Endothelial cell of umbilical vein (primary cell): ENCODE data around the gene ATXN1. TPM values are rescaled to one million over a fixed set of nuclear protein-coding genes. Genes with fewer than 3 reads are reported as not detected.

Experiments used
- BruUV-seq: library from RNA; stranded (reverse); fragments of 400-500 nt; replicated peaks from 2 replicates; lab custom pipeline; 2021; lab: Mats Ljungman, UMichigan
- CTCF ChIA-PET: fragments of 300-600, 350-600 bp; sonication (Branson Sonifier 250); formaldehyde crosslinking; loops from one replicate; lab custom pipeline; 2021; ENCODE audit warnings: antibody characterized with exemption, inconsistent platforms; lab: Charles Lee
- POLR2A ChIA-PET: fragments of 300-600, 350-600 bp; sonication (Branson Sonifier 250); formaldehyde crosslinking; loops from one replicate; lab custom pipeline; 2021; ENCODE audit warnings: antibody characterized with exemption, inconsistent platforms; lab: Charles Lee
- DNase-seq: peaks from one replicate; pipeline ENCODE4 v3.0.0-alpha.2; 2011; ENCODE audit warnings: low read depth, low spot score
- FAIRE-seq: peaks from 2 replicates; lab custom pipeline; 2011; peaks lifted over from hg19 to GRCh38; lab: Jason Lieb, UNC
- H2AFZ ChIP-seq: 2 replicates; pipeline ENCODE4 v1.6.0; 2012; ENCODE audit warnings: low read depth, low read length, control low read depth, inconsistent platforms
- H3K27ac ChIP-seq: 2 replicates; pipeline ENCODE4 v1.5.1; 2011; ENCODE audit warnings: low read depth, mild to moderate bottlenecking, control low read depth, low read length, moderate library complexity; ENCODE audit not compliant: insufficient read depth
- H3K27me3 ChIP-seq, 2 experiments: 2 replicates each; pipeline versions ENCODE4 v1.6.0 to v1.6.1; 2011; ENCODE audit warnings: low read length in 2 of 2, mixed read lengths in 1 of 2; ENCODE audit not compliant: control insufficient read depth in 2 of 2, insufficient read depth in 2 of 2
- H3K36me3 ChIP-seq, 2 experiments: 2 replicates in 1 of 2; 3 replicates in 1 of 2; pipeline ENCODE4 v1.5.1; 2011; ENCODE audit warnings: low read length in 2 of 2, mild to moderate bottlenecking in 1 of 2, moderate library complexity in 1 of 2; ENCODE audit not compliant: control insufficient read depth in 2 of 2, insufficient read depth in 2 of 2; ENCODE audit errors: extremely low read depth in 1 of 2
- H3K4me1 ChIP-seq: 3 replicates; pipeline ENCODE4 v1.5.1; 2011; ENCODE audit warnings: mild to moderate bottlenecking, low read length; ENCODE audit not compliant: control insufficient read depth, insufficient read depth; ENCODE audit errors: extremely low read depth
- H3K4me2 ChIP-seq: 2 replicates; pipeline ENCODE4 v1.6.1; 2011; ENCODE audit warnings: low read length, control low read depth, mixed read lengths; ENCODE audit not compliant: insufficient read depth
- H3K4me3 ChIP-seq, 3 experiments: fragments of 200-600 bp in 1 of 3; sonication (generic), shearing (Covaris generic) in 1 of 3; replicated peaks in 1 of 3; 2 replicates each; pipeline ENCODE4 v1.5.1; 2011 to 2016; ENCODE audit warnings: control low read depth in 3 of 3, low read length in 3 of 3, mild to moderate bottlenecking in 2 of 3, inconsistent platforms in 1 of 3, low read depth in 1 of 3, moderate library complexity in 1 of 3; ENCODE audit not compliant: insufficient read depth in 1 of 3
- H3K79me2 ChIP-seq: 2 replicates; pipeline ENCODE4 v1.6.0; 2012; ENCODE audit warnings: low read length, inconsistent platforms; ENCODE audit not compliant: control insufficient read depth, insufficient read depth
- H3K9ac ChIP-seq: replicated peaks from 2 replicates; pipeline ENCODE3; 2011; ENCODE audit warnings: low read length, control low read depth; ENCODE audit not compliant: insufficient read depth; ENCODE audit errors: extremely low read depth
- H3K9me1 ChIP-seq: replicated peaks from 3 replicates; pipeline ENCODE4 v1.6.0; 2011; ENCODE audit warnings: mild to moderate bottlenecking, low read length; ENCODE audit not compliant: control insufficient read depth, insufficient read depth; ENCODE audit errors: extremely low read depth
- H3K9me3 ChIP-seq: replicated peaks from 2 replicates; pipeline ENCODE4 v1.5.1; 2012; ENCODE audit warnings: low read length, inconsistent platforms; ENCODE audit not compliant: control insufficient read depth, insufficient read depth
- H4K20me1 ChIP-seq: replicated peaks from 2 replicates; pipeline ENCODE3; 2011; ENCODE audit warnings: mild to moderate bottlenecking, low read length; ENCODE audit not compliant: control insufficient read depth, insufficient read depth; ENCODE audit errors: extremely low read depth
- CTCF ChIP-seq, 2 donors: IDR thresholded peaks; 1 replicate in 1 of 2; 2 replicates in 1 of 2; pipeline ENCODE4 v1.5.1; 2011; ENCODE audit warnings: low read length in 2 of 2, mild to moderate bottlenecking in 2 of 2, moderate library complexity in 2 of 2, control low read depth in 1 of 2, inconsistent platforms in 1 of 2, low read depth in 1 of 2; ENCODE audit not compliant: insufficient read depth in 1 of 2; ENCODE audit errors: extremely low read depth in 1 of 2
- EZH2 ChIP-seq: IDR thresholded peaks from 2 replicates; pipeline ENCODE4 v1.6.1; 2012; ENCODE audit warnings: borderline replicate concordance, low read depth, mild to moderate bottlenecking, moderate library complexity, low read length, inconsistent platforms; ENCODE audit not compliant: severe bottlenecking
- FOS ChIP-seq: IDR thresholded peaks from 2 replicates; pipeline ENCODE4 v1.6.1; 2011; ENCODE audit warnings: mild to moderate bottlenecking, low read length, moderate library complexity, borderline replicate concordance; ENCODE audit not compliant: insufficient read depth
- GATA2 ChIP-seq: IDR thresholded peaks from 2 replicates; pipeline ENCODE4 v1.7.0; 2011; ENCODE audit warnings: low read depth, mild to moderate bottlenecking, moderate library complexity, mixed read lengths, low read length; ENCODE audit not compliant: insufficient read length, insufficient read depth
- JUN ChIP-seq: IDR thresholded peaks from 2 replicates; pipeline ENCODE4 v1.6.1; 2011; ENCODE audit warnings: borderline replicate concordance, low read depth; ENCODE audit not compliant: insufficient read length, insufficient read depth
- MAX ChIP-seq: IDR thresholded peaks from 2 replicates; pipeline ENCODE4 v1.6.1; 2011; ENCODE audit not compliant: insufficient read depth, insufficient read length
- MYC ChIP-seq: IDR thresholded peaks from one replicate; pipeline ENCODE4 v1.6.1; 2011; ENCODE audit warnings: mild to moderate bottlenecking, low read depth, low read length
- POLR2A ChIP-seq: IDR thresholded peaks from 2 replicates; pipeline ENCODE4 v1.6.1; 2012; ENCODE audit warnings: low read depth, mild to moderate bottlenecking, control low read depth, low read length
- POLR2AphosphoS5 ChIP-seq: IDR thresholded peaks from 2 replicates; pipeline ENCODE4 v1.6.1; 2012; ENCODE audit warnings: low read depth, mild to moderate bottlenecking, control low read depth, low read length, moderate library complexity; ENCODE audit not compliant: insufficient read depth
- dilution Hi-C: fragments of 300-500 bp; cut with MboI; formaldehyde crosslinking; loops from one replicate; pipeline ENCODE4 v1.15.0; 2019; ENCODE audit warnings: low sequenced_read_pairs; ENCODE audit not compliant: extremely low pct_ligation_motif_present
- intact Hi-C: fragments of 100-400 bp; cut with micrococcal nuclease; formaldehyde crosslinking; loops from one replicate; pipeline ENCODE4 v1.10.0; 2022
- polyA plus RNA-seq, 4 experiments: library from polyadenylated mRNA; depleted of rRNA in 3 of 4; stranded (reverse) in 3 of 4; unstranded in 1 of 4; fragments of >200 nt; gene quantifications; 2 replicates each; pipeline versions ENCODE4 v1.2.1 to v1.2.3, GENCODE V29; 2011 to 2012; ENCODE audit warnings: missing spikeins in 1 of 4
- total RNA-seq: library from RNA; stranded (reverse); gene quantifications from 2 replicates; pipeline ENCODE4 v1.2.3, GENCODE V29; 2021

The ATXN1 gene
- total and polyA plus RNA-seq, 2 donors (not counting 3 experiments of a cell fraction or from before 2014, with no cell fraction given), result 16.4 to 33.0 TPM

- FAIRE-seq, result no peak
- Histone ChIP-seq H3K4me2 (no peak overlapping the region), H3K9me3 (no peaks in the 10 kb centered on the region), H4K20me1 (no peaks in the 10 kb centered on the region), H3K4me1 (no peaks in the 10 kb centered on the region), H3K9ac (no peak overlapping the region), H3K36me3 (peaks cover 0 to 6% of the 10 kb centered on the region in 2 experiments), H3K27me3 (no peaks in the 10 kb centered on the region), H2AFZ (no peak overlapping the region), H3K79me2 (no peaks in the 10 kb centered on the region), H3K9me1 (no peaks in the 10 kb centered on the region), H3K4me3 (no peak overlapping the region), H3K27ac (no peak overlapping the region)
- DNase-seq, result no peak
- BruUV-seq, result no TSS peak
- ChIA-PET POLR2A (no interaction called here), CTCF (interaction anchor here (0.6 to 1.2 kb wide), 4 partner anchors 10 to 112 kb away, joined by 3 to 6 read pairs (median 4); partner anchors contain the start of gene ATXN1)
- intact Hi-C loops, result no loop called here
- TF ChIP-seq EZH2 (no peak), FOS (no peak), POLR2A (no peak), JUN (no peak), CTCF (IDR thresholded peaks at IDR 0.05; ENCODE audit: extremely low read depth in 1 of 2, insufficient read depth in 1 of 2, low read depth in 1 of 2, low read length in 2 of 2) (no peak)
- dilution Hi-C loops, result no loop called here
Measured at GRCh38 chr6:16649241-16649640, 112.0 kb downstream of the ATXN1 start.

GRCh38 chr6:16648003-16648402 is 113.3 kb downstream of the ATXN1 start:
- no TSS peak for BruUV-seq
- TF ChIP-seq MYC, result no peak
- no peak for TF ChIP-seq POLR2AphosphoS5
- TF ChIP-seq EZH2, result no peak
- no peak for TF ChIP-seq FOS
- TF ChIP-seq JUN, result no peak
- TF ChIP-seq POLR2A, result no peak
- TF ChIP-seq CTCF (IDR thresholded peaks at IDR 0.05; ENCODE audit: extremely low read depth in 1 of 2, insufficient read depth in 1 of 2, low read depth in 1 of 2, low read length in 2 of 2), result no peak
- no peak for TF ChIP-seq MAX
- TF ChIP-seq GATA2, result no peak
- Histone ChIP-seq H3K4me2 (no peak overlapping the region), H3K27me3 (no peaks in the 10 kb centered on the region), H3K79me2 (no peaks in the 10 kb centered on the region), H3K9me1 (no peaks in the 10 kb centered on the region), H3K9ac (no peak overlapping the region), H3K4me3 (no peak overlapping the region), H2AFZ (no peak overlapping the region), H3K36me3 (peaks cover 0 to 6% of the 10 kb centered on the region in 2 experiments), H3K4me1 (no peaks in the 10 kb centered on the region), H3K27ac (no peak overlapping the region), H4K20me1 (no peaks in the 10 kb centered on the region), H3K9me3 (no peaks in the 10 kb centered on the region)
- DNase-seq (no peak), FAIRE-seq (no peak)
- ChIA-PET POLR2A (no interaction called here), CTCF (no interaction called here)
- dilution Hi-C loops, result no loop called here
- intact Hi-C loops, result no loop called here
